GM12892 (cell line): Measurements from ENCODE around the gene ARHGEF3.
A peak's percentile ranks its signal among the peaks of the same experiment; 100 is the strongest.

Experiments
- DNase-seq: peaks from one replicate; pipeline ENCODE4 v3.0.0; 2011; ENCODE audit not compliant: insufficient read length
- FAIRE-seq: peaks from 2 replicates; lab custom pipeline; 2011; peaks lifted over from hg19 to GRCh38; lab: Jason Lieb, UNC
- POLR2A ChIP-seq: IDR thresholded peaks from 2 replicates; pipeline ENCODE4 v1.6.1; 2011; ENCODE audit warnings: low read depth, low read length, control low read depth
- POLR2AphosphoS5 ChIP-seq: IDR thresholded peaks from 2 replicates; pipeline ENCODE4 v1.6.1; 2011; ENCODE audit warnings: low read depth, low read length, control low read depth
- TAF1 ChIP-seq: IDR thresholded peaks from 2 replicates; pipeline ENCODE4 v1.6.1; 2011; ENCODE audit warnings: low read depth, mild to moderate bottlenecking, control low read depth, low read length, borderline replicate concordance

The ARHGEF3 gene

GRCh38 chr3:56789076-56789475 lies 12.7 kb downstream of the ARHGEF3 start:
- FAIRE-seq (no peak), DNase-seq (no peak)
- TF ChIP-seq POLR2A (no peak), TAF1 (no peak), POLR2AphosphoS5 (no peak)

DNA sequence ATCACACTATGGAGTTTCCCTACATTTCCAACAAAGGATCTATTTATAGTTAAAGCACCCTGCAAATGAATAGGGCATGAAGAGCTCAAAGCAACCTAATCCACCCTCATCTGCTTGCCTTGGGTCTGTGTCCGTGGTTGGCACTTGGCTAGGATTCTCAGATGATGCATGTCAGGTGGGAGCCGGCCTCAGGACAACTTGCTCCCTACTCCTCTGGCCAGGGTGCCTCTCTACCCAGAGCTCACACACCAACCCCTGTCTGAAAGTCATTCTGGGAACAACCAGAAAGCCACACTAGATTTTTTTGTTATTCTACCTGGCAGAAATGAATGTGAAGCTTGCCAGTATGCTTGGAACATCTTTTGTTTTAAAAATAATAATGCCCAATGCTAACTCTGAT lies 13.2 kb downstream of the ARHGEF3 start:
- FAIRE-seq, result no peak
- no peak for DNase-seq
- TF ChIP-seq POLR2AphosphoS5 (no peak), TAF1 (no peak), POLR2A (no peak)

GRCh38 chr3:56787784-56788256 lies 13.9 kb downstream of the ARHGEF3 start:
- TF ChIP-seq POLR2AphosphoS5, result no peak
- no peak for TF ChIP-seq TAF1
- no peak for TF ChIP-seq POLR2A
- FAIRE-seq, result no peak
- DNase-seq, result no peak

DNA sequence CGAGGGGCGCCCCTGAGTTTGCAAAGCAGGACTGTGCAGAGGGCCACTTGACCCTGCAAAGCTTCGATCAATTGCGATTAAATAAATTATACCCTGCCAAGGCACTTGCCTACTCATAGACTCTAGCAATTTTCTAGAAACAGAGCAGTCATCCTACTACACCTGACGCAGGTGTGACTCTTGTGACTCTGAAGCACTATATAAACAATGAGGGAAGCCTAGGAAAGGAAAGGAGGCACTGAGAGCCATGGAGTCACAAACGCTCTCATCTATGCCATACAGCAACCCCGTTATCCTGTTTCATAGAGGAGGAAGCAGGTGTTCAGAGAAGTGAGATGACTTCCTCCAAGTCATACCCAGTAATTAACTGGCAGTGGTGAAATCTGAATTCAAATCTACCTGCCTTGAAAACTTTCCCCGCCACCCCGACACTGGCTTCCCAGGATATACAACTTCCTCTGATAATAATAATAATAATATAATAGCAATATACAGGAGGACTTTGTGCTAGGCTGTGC lies 14.4 kb downstream of the ARHGEF3 start:
- TF ChIP-seq POLR2AphosphoS5 (no peak), TAF1 (no peak), POLR2A (no peak)
- no peak for FAIRE-seq
- DNase-seq, result no peak

- FAIRE-seq (no peak), DNase-seq (no peak)
- TF ChIP-seq TAF1, result no peak
- TF ChIP-seq POLR2AphosphoS5, result no peak
- no peak for TF ChIP-seq POLR2A
Measured at GRCh38 chr3:56785499-56785898, 16.2 kb downstream of the ARHGEF3 start.

- TF ChIP-seq POLR2A (no peak), TAF1 (no peak), POLR2AphosphoS5 (no peak)
- DNase-seq, result no peak
- peak; percentile 54 for FAIRE-seq
Measured at GRCh38 chr3:56784448-56785001, 17.2 kb downstream of the ARHGEF3 start.

DNA sequence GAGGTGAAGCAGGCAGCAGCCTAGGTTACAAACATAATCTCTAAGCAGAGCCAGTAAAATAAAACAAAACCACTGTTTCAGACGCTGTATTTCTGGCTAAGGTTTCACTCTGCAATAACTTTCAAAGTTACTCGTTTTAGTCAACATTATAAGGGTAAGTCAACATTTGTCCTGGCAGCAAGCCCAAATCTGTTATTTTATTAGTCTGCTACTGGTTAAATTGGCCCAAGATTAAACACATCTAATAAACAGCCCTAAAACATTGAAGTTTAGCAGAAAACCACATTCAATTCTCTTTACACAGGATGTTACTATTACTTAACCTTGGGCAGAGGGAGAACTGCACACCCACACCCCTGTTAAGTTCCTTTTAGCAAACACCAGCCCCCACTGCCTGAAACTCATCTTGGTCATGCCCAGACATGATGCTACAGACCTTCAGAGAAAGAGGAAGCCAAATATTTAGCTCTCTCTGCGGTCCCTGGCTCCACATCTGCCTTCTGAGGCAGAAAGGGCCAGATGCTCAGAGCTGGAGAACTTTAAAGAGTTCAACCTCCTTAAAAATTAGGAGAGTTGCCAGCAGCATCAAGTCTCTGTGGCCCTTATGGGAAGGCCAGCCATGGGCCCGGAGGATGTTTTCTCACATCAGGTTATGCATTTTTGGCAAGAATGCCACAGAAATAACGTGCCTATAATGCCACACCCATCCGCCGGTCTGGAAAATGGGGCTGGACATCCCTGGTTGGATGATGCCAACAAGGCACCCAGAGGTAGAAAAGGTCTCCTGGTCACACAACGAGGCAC lies 17.9 kb downstream of the ARHGEF3 start:
- FAIRE-seq (peak; percentile 94), DNase-seq (peak; percentile 53)
- no peak for TF ChIP-seq TAF1
- 0 out of 2 replicates have a peak, but pooled peaks have one; percentile 16 for TF ChIP-seq POLR2AphosphoS5

- DNase-seq (no peak), FAIRE-seq (no peak)
- TF ChIP-seq POLR2A, result no peak
- no peak for TF ChIP-seq POLR2AphosphoS5
- no peak for TF ChIP-seq TAF1
Measured at GRCh38 chr3:56782906-56783305, 18.8 kb downstream of the ARHGEF3 start.

GRCh38 chr3:56782215-56782614 lies 19.5 kb downstream of the ARHGEF3 start:
- TF ChIP-seq TAF1, result no peak
- TF ChIP-seq POLR2AphosphoS5, result no peak
- TF ChIP-seq POLR2A, result no peak
- FAIRE-seq (no peak), DNase-seq (no peak)

DNA sequence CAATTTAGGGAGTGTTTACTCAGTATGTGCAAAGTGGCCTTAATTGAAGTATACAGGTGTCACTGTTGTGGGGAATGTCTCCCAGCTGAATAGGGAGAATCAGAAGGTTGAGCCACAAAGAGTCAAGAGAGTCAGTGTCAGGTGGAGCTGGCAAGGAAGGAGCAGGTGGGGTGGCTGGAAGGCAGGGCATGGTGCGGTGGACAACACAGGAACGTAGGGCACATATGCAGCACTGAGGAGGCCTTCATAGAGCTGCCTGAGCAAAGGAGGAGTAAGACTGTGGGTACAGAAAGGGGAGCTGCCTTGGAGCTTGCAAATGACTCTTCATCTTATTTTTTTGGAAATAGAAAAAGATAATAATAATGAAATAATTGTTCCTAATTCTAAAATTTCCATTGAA lies 20.0 kb downstream of the ARHGEF3 start:
- no peak for TF ChIP-seq POLR2A
- no peak for TF ChIP-seq TAF1
- TF ChIP-seq POLR2AphosphoS5, result no peak
- no peak for FAIRE-seq

GRCh38 chr3:56780936-56781335 lies 20.8 kb downstream of the ARHGEF3 start:
- TF ChIP-seq POLR2AphosphoS5 (no peak), TAF1 (no peak), POLR2A (no peak)
- no peak for DNase-seq
- no peak for FAIRE-seq

More for the DNA sequence above, 20.0 kb downstream of the ARHGEF3 start:
- no peak for DNase-seq

GRCh38 chr3:56778893-56779292 lies 22.9 kb downstream of the ARHGEF3 start:
- FAIRE-seq (peak; percentile 33), DNase-seq (no peak)
- no peak for TF ChIP-seq TAF1

GRCh38 chr3:56776556-56776950 lies 25.2 kb downstream of the ARHGEF3 start:
- no peak for FAIRE-seq
- TF ChIP-seq POLR2AphosphoS5 (no peak), POLR2A (no peak), TAF1 (no peak)
- no peak for DNase-seq
